Brain microvascular endothelial cell (primary cell): ENCODE measurements around the gene CNKSR3.
A peak's percentile ranks its signal among the peaks of the same experiment; 100 is the strongest.

Experiments used
- DNase-seq: peaks from one replicate; pipeline ENCODE4 v3.0.0-alpha.2; 2020
- H3K27ac ChIP-seq: fragments of 250-450 bp; sonication (Bioruptor Pico); 2 replicates; pipeline ENCODE4 v1.5.1; 2020; ENCODE audit warnings: mild to moderate bottlenecking, moderate library complexity
- H3K27me3 ChIP-seq: fragments of 250-450 bp; sonication (Bioruptor Pico); replicated peaks from 2 replicates; pipeline ENCODE4 v1.5.1; 2020; ENCODE audit warnings: mild to moderate bottlenecking
- H3K36me3 ChIP-seq: fragments of 250-450 bp; sonication (Bioruptor Pico); replicated peaks from 2 replicates; pipeline ENCODE4 v1.5.1; 2020; ENCODE audit warnings: mild to moderate bottlenecking
- H3K4me3 ChIP-seq: 2 replicates; pipeline ENCODE4 v1.5.1; 2011; ENCODE audit warnings: low read depth, mild to moderate bottlenecking, control low read depth, low read length, moderate library complexity
- CTCF ChIP-seq: IDR thresholded peaks from 2 replicates; pipeline ENCODE4 v1.5.1; 2011; ENCODE audit warnings: low read depth, mild to moderate bottlenecking, moderate library complexity, low read length, control low read depth, inconsistent platforms; ENCODE audit errors: missing control alignments
- in situ Hi-C: cut with HindIII; loops from 2 replicates; pipeline ENCODE4 v1.10.0; 2017; ENCODE audit warnings: low sequenced_read_pairs, low pct_ligation_motif_present

The CNKSR3 gene

GRCh38 chr6:154404791-154405400 is 105.6 kb downstream of the CNKSR3 start:
- peak overlapping the region; percentile 12 for H3K4me3 ChIP-seq
- TF ChIP-seq CTCF: no peak
- in situ Hi-C loops: no loop called here
- no peaks in the 10 kb centered on the region for H3K27me3 ChIP-seq
- peak; percentile 26 for DNase-seq
- no peaks in the 10 kb centered on the region for H3K36me3 ChIP-seq
- peak overlapping the region; percentile 33 for H3K27ac ChIP-seq

- no peaks in the 10 kb centered on the region for H3K27me3 ChIP-seq
- no peak overlapping the region for H3K4me3 ChIP-seq
- TF ChIP-seq CTCF: no peak
- in situ Hi-C loops: no loop called here
- peak; percentile 33 for DNase-seq
- H3K36me3 ChIP-seq: no peaks in the 10 kb centered on the region
- no peak overlapping the region for H3K27ac ChIP-seq
These were observed 106.7 kb downstream of the CNKSR3 start for GRCh38 chr6:154403788-154404187.

GRCh38 chr6:154402081-154402780 is 108.3 kb downstream of the CNKSR3 start:
- Histone ChIP-seq H3K4me3 (no peak overlapping the region), H3K27ac (no peak overlapping the region), H3K27me3 (no peaks in the 10 kb centered on the region), H3K36me3 (no peaks in the 10 kb centered on the region)
- in situ Hi-C loops: no loop called here
- no peak for TF ChIP-seq CTCF
- DNase-seq: no peak

DNA sequence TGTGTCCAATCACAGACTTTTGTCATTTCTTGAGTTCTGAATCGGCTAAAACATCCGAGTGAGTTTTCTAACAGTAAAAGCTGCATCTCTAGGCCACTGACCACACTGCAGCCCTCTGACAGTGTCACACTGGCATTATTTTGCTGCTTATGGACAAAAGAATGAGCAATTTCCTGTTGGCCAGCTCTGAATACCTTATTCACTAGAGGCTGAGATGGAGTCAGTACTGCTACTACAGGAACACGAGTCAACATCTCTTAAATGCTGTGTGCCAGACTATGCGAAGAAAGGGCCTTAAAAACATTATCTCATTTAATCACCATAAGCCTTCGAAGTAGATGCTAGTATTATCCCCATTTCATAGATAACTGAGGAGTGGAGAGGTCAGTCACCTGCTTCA is 111.4 kb downstream of the CNKSR3 start:
- TF ChIP-seq CTCF: no peak
- Histone ChIP-seq H3K4me3 (no peak overlapping the region), H3K27me3 (no peaks in the 10 kb centered on the region), H3K27ac (no peak overlapping the region), H3K36me3 (no peaks in the 10 kb centered on the region)
- in situ Hi-C loops: no loop called here
- peak; percentile 61 for DNase-seq

- Histone ChIP-seq H3K27ac (no peak overlapping the region), H3K36me3 (no peaks in the 10 kb centered on the region), H3K27me3 (no peaks in the 10 kb centered on the region), H3K4me3 (no peak overlapping the region)
- in situ Hi-C loops: no loop called here
- no peak for TF ChIP-seq CTCF
- DNase-seq: no peak
These were observed 112.8 kb downstream of the CNKSR3 start for GRCh38 chr6:154397491-154398195.
